Measurements from ENCODE around the gene EFNA4.

The EFNA4 gene

GRCh38 chr1:155051342-155051776 is 12.2 kb upstream of the EFNA4 start:
- DNase-seq (ENCODE audit: low read depth), result no peak

DNA sequence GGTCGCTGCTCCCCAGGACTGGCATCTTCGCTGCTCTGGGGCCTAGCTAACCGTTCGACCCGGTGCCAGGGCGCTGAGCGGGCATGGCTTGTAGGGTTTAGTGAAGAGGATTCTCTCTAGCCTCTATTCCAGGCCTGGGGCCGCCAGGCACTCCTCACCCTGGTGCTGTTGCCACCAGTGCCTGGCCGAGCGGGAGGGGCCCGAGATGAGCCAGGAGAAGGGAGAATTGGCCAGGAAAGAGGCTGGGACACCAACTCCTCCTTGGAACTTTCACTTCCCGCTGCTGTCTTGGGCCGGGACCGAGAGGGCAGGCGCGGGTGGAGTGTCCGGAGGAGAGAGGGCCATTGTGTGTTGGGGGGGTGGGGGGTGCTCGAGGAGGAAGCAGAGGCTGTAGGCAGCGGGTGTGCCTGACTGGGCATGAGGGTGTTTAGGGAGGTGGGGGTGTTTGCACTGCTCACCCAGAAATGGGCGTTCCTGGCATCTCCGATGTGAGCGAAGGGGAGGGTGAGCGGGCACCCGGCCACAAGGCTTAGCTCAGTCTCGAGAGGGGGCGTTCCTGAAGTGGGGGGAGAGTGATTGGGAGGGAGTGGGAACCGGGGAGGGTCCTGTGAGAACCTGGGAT is 11.7 kb upstream of the EFNA4 start:
- TF ChIP-seq, protein P1, sequence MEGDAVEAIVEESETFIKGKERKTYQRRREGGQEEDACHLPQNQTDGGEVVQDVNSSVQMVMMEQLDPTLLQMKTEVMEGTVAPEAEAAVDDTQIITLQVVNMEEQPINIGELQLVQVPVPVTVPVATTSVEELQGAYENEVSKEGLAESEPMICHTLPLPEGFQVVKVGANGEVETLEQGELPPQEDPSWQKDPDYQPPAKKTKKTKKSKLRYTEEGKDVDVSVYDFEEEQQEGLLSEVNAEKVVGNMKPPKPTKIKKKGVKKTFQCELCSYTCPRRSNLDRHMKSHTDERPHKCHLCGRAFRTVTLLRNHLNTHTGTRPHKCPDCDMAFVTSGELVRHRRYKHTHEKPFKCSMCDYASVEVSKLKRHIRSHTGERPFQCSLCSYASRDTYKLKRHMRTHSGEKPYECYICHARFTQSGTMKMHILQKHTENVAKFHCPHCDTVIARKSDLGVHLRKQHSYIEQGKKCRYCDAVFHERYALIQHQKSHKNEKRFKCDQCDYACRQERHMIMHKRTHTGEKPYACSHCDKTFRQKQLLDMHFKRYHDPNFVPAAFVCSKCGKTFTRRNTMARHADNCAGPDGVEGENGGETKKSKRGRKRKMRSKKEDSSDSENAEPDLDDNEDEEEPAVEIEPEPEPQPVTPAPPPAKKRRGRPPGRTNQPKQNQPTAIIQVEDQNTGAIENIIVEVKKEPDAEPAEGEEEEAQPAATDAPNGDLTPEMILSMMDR (IDR thresholded peaks at IDR 0.05; ENCODE audit: low read depth, low read length, missing control alignments), result no peak
- in situ Hi-C loops (cut with HindIII; ENCODE audit: low sequenced_read_pairs), result no loop called here
- peak overlapping the region; percentile 61 for H3K4me3 ChIP-seq (ENCODE audit: low read depth, low read length)
- no peak for DNase-seq (ENCODE audit: low read depth)

More at GRCh38 chr1:155051342-155051776, 12.2 kb upstream of the EFNA4 start:
- in situ Hi-C loops (cut with HindIII; ENCODE audit: low sequenced_read_pairs), result no loop called here
- TF ChIP-seq, protein P1 (IDR thresholded peaks at IDR 0.05; ENCODE audit: low read depth, low read length, missing control alignments), result no peak
- peak overlapping the region; percentile 61 for H3K4me3 ChIP-seq (ENCODE audit: low read depth, low read length)

- DNase-seq (ENCODE audit: low read depth), result no peak
- TF ChIP-seq, protein P1 (IDR thresholded peaks at IDR 0.05; ENCODE audit: low read depth, low read length, missing control alignments), result peak; percentile 49
- in situ Hi-C loops (cut with HindIII; ENCODE audit: low sequenced_read_pairs), result no loop called here
- H3K4me3 ChIP-seq (ENCODE audit: low read depth, low read length), result peak overlapping the region; percentile 61
Measured at GRCh38 chr1:155052439-155053395, 10.8 kb upstream of the EFNA4 start.

DNA sequence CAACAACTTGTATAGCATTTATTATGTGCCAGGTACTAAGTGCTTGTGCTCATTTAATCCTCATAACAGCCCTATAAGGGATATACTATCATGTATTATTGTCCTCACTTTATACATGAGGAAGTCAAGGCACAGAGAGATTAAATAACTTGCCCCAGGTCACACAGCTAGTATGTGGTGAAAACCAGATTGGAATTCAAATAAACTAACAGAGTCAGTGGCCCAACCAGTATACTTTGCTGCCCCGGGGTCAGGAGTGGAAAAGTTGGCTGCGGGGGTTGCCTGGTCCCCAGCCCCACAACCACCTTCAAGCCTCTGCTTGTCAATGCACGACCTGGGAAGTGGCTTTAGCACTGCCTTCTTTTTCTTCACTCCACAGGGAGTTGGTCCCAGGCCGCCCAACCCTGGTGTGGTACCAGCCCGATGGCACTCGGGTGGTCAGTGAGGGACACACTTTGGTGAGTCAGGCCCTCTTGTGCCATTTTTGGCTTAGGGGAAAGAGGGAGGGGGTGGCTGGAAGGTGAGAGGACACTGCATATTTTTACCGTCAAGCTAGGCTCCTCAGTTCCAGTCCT is 9.9 kb upstream of the EFNA4 start:
- in situ Hi-C loops (cut with HindIII; ENCODE audit: low sequenced_read_pairs), result no loop called here
- TF ChIP-seq, protein P1 (IDR thresholded peaks at IDR 0.05; ENCODE audit: low read depth, low read length, missing control alignments), result no peak
- no peak overlapping the region for H3K4me3 ChIP-seq (ENCODE audit: low read depth, low read length)
- DNase-seq (ENCODE audit: low read depth), result no peak

DNA sequence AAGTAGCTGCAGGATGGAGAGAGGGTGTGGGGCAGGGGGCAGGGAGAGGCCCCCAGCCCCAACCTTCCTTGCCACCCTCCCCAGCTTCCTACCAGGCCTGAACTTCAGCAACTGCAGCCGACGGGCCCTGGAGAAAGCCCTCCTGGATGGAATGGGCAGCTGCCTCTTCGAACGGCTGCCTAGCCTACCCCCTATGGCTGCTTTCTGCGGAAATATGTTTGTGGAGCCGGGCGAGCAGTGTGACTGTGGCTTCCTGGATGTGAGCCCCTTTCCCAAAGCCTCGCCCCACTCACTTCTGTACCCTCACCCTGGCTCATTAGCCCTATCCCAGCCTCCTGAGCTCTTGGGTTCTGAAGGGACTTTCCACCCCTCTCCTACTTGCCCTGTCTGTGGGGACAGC is 6.4 kb upstream of the EFNA4 start:
- H3K4me3 ChIP-seq (ENCODE audit: low read depth, low read length), result no peak overlapping the region
- TF ChIP-seq, protein P1 (IDR thresholded peaks at IDR 0.05; ENCODE audit: low read depth, low read length, missing control alignments), result no peak
- no peak for DNase-seq (ENCODE audit: low read depth)
- in situ Hi-C loops (cut with HindIII; ENCODE audit: low sequenced_read_pairs), result no loop called here

DNA sequence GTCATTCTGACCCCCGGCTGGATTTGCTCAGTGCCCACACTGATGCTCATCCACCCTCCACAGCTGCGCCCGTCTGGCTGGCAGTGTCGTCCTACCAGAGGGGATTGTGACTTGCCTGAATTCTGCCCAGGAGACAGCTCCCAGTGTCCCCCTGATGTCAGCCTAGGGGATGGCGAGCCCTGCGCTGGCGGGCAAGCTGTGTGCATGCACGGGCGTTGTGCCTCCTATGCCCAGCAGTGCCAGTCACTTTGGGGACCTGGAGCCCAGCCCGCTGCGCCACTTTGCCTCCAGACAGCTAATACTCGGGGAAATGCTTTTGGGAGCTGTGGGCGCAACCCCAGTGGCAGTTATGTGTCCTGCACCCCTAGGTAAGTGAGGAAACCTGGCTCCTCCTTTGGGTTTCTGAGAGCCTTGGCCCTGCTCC is 5.7 kb upstream of the EFNA4 start:
- TF ChIP-seq, protein P1 (IDR thresholded peaks at IDR 0.05; ENCODE audit: low read depth, low read length, missing control alignments), result peak; percentile 17
- no peak for DNase-seq (ENCODE audit: low read depth)
- in situ Hi-C loops (cut with HindIII; ENCODE audit: low sequenced_read_pairs), result no loop called here

More for the DNA sequence above, 5.7 kb upstream of the EFNA4 start:
- H3K4me3 ChIP-seq (ENCODE audit: low read depth, low read length), result no peak overlapping the region

All from astrocyte of the cerebellum (primary cell).